Esophagus muscularis mucosa (tissue), 4 donors: ENCODE measurements around the gene NR3C2. TPM values are rescaled to one million over a fixed set of nuclear protein-coding genes. Genes with fewer than 3 reads are reported as not detected.
"Not testable (repeated sequence)": the region's sequence is repeated elsewhere in the genome, so short reads cannot be mapped to it uniquely, and the experiment has no call there.

Experiments used
- DNase-seq: peaks from one replicate; pipeline ENCODE4 v3.0.0-alpha.2; 2017; ENCODE audit errors: extremely low spot score
- H3K27ac ChIP-seq, 4 donors: fragments of 200-600 bp; sonication (generic); replicated peaks in 1 of 4; 1 replicate in 3 of 4; 2 replicates in 1 of 4; pipeline ENCODE4 v1.5.1; 2016 to 2019; ENCODE audit warnings: mild to moderate bottlenecking in 1 of 4
- H3K27me3 ChIP-seq, 4 donors: fragments of 200-600 bp; sonication (generic); one replicate each; pipeline versions ENCODE4 v1.5.1 to v1.6.0; 2016 to 2019
- H3K36me3 ChIP-seq, 4 donors: fragments of 200-600 bp; sonication (generic); one replicate each; pipeline ENCODE4 v1.5.1; 2016 to 2019
- H3K4me1 ChIP-seq, 4 donors: fragments of 200-600 bp; sonication (generic); one replicate each; pipeline ENCODE4 v1.5.1; 2016 to 2019
- H3K4me3 ChIP-seq, 4 donors: fragments of 200-600 bp; sonication (generic); 1 replicate in 2 of 4; 2 replicates in 2 of 4; pipeline ENCODE4 v1.5.1; 2016 to 2019; ENCODE audit warnings: mild to moderate bottlenecking in 4 of 4, moderate library complexity in 1 of 4
- H3K9me3 ChIP-seq, 4 donors: fragments of 200-600 bp; sonication (generic); 1 replicate in 3 of 4; 2 replicates in 1 of 4; pipeline ENCODE4 v1.5.1; 2016 to 2019
- CTCF ChIP-seq, 3 experiments: fragments of 200-600 bp in 2 of 3; fragments of 450-650 bp in 1 of 3; sonication (generic) in 2 of 3; IDR thresholded peaks; one replicate each; pipeline ENCODE4 v1.5.1; 2017 to 2019; ENCODE audit warnings: antibody characterized with exemption in 3 of 3, mild to moderate bottlenecking in 2 of 3, moderate library complexity in 1 of 3
- EP300 ChIP-seq: sonication (generic); formaldehyde crosslinking; IDR thresholded peaks from one replicate; pipeline ENCODE4 v1.6.1; 2017; ENCODE audit warnings: antibody characterized with exemption
- POLR2A ChIP-seq: fragments of 450-650 bp; IDR thresholded peaks from one replicate; pipeline ENCODE4 v1.6.1; 2017; ENCODE audit warnings: antibody characterized with exemption, moderate library complexity, mild to moderate bottlenecking, low read depth
- POLR2AphosphoS5 ChIP-seq, 2 donors: sonication (generic); formaldehyde crosslinking; IDR thresholded peaks; one replicate each; pipeline ENCODE4 v1.6.1; 2017; ENCODE audit warnings: antibody characterized with exemption in 2 of 2
- WGBS: methylation state at CpG from one replicate; pipeline ENCODE4 v1.1.5; 2018; 5-methylcytosine and 5-hydroxymethylcytosine counted together
- intact Hi-C: fragments of 100-400 bp; cut with DNase I; formaldehyde crosslinking; loops from one replicate; pipeline ENCODE4 v1.15.1; 2023
- total RNA-seq, 4 donors: library from RNA; depleted of rRNA; stranded (reverse); fragments of >200 nt; gene quantifications; one replicate each; pipeline versions ENCODE4 v1.1.0 to v1.2.1, GENCODE V29; 2016

NR3C2 gene
- total RNA-seq, 4 donors from 2014 or later, result 10.0 to 14.6 (median 12.1) TPM

- H3K36me3 ChIP-seq, result no peaks in the 10 kb centered on the region
- H3K4me1 ChIP-seq, result peaks cover 0 to 4% (median 0%) of the 10 kb centered on the region in 4 donors
- intact Hi-C loops, result no loop called here
- DNase-seq, result no peak
- no peaks in the 10 kb centered on the region for H3K27me3 ChIP-seq
- no peak overlapping the region for H3K4me3 ChIP-seq
- 89% methylated on average over 3 of the region's 3 CpGs for WGBS
- TF ChIP-seq POLR2AphosphoS5 (IDR thresholded peaks at IDR 0.05) (no peak), CTCF (IDR thresholded peaks at IDR 0.05) (no peak), EP300 (no peak), POLR2A (no peak)
- no peak overlapping the region for H3K27ac ChIP-seq
- no peaks in the 10 kb centered on the region for H3K9me3 ChIP-seq
Observed at GRCh38 chr4:148330724-148331123, 111.5 kb downstream of the NR3C2 start.

GRCh38 chr4:148330161-148330560, 112.1 kb downstream of the NR3C2 start:
- no peaks in the 10 kb centered on the region for H3K9me3 ChIP-seq
- H3K27ac ChIP-seq, result no peak overlapping the region
- no peak for DNase-seq
- intact Hi-C loops, result no loop called here
- H3K4me3 ChIP-seq, result no peak overlapping the region
- no peaks in the 10 kb centered on the region for H3K36me3 ChIP-seq
- peaks cover 0 to 4% (median 0%) of the 10 kb centered on the region in 4 donors for H3K4me1 ChIP-seq
- 86% methylated on average over 5 of the region's 5 CpGs for WGBS
- TF ChIP-seq CTCF (IDR thresholded peaks at IDR 0.05) (no peak), EP300 (no peak), POLR2A (no peak), POLR2AphosphoS5 (IDR thresholded peaks at IDR 0.05) (no peak)
- H3K27me3 ChIP-seq, result no peaks in the 10 kb centered on the region

- Histone ChIP-seq H3K36me3 (no peaks in the 10 kb centered on the region), H3K4me1 (peaks cover 0 to 4% (median 0%) of the 10 kb centered on the region in 4 donors), H3K9me3 (no peaks in the 10 kb centered on the region), H3K27me3 (no peaks in the 10 kb centered on the region), H3K27ac (no peak overlapping the region), H3K4me3 (no peak overlapping the region)
- intact Hi-C loops, result no loop called here
- 96% methylated on average over 5 of the region's 5 CpGs for WGBS
- no peak for DNase-seq
- TF ChIP-seq EP300 (no peak), POLR2A (no peak), POLR2AphosphoS5 (IDR thresholded peaks at IDR 0.05) (no peak), CTCF (IDR thresholded peaks at IDR 0.05) (no peak)
Observed at GRCh38 chr4:148329751-148330150, 112.5 kb downstream of the NR3C2 start.

GRCh38 chr4:148327683-148328082, 114.5 kb downstream of the NR3C2 start:
- TF ChIP-seq POLR2AphosphoS5 (IDR thresholded peaks at IDR 0.05), result no peak
- no peak for TF ChIP-seq CTCF (IDR thresholded peaks at IDR 0.05)
- no peak for TF ChIP-seq POLR2A
- H3K4me1 ChIP-seq, result peaks cover 0 to 4% (median 0%) of the 10 kb centered on the region in 4 donors
- no peak overlapping the region for H3K27ac ChIP-seq
- no peaks in the 10 kb centered on the region for H3K27me3 ChIP-seq
- no peaks in the 10 kb centered on the region for H3K9me3 ChIP-seq
- no peak for DNase-seq
- intact Hi-C loops, result no loop called here
- H3K4me3 ChIP-seq, result no peak overlapping the region
- no peaks in the 10 kb centered on the region for H3K36me3 ChIP-seq
- 100% methylated on average over 1 of the region's 1 CpG for WGBS

- H3K36me3 ChIP-seq, DNase-seq, H3K4me3 ChIP-seq, H3K4me1 ChIP-seq, H3K9me3 ChIP-seq, intact Hi-C loops, H3K27me3 ChIP-seq, H3K27ac ChIP-seq: not testable (repeated sequence)
- 88% methylated on average over 8 of the region's 17 CpGs for WGBS
Observed at GRCh38 chr4:148323316-148323715, 118.9 kb downstream of the NR3C2 start.
